ENCODE data around the gene THOC5.

Gene THOC5

GRCh38 chr22:29478326-29479276, 75.0 kb downstream of the THOC5 start:
- in situ Hi-C loops (cut with HindIII; ENCODE audit: low sequenced_read_pairs), result no loop called here

GRCh38 chr22:29477723-29478318, 75.7 kb downstream of the THOC5 start:
- in situ Hi-C loops (cut with HindIII; ENCODE audit: low sequenced_read_pairs), result no loop called here

GRCh38 chr22:29476116-29476515, 77.4 kb downstream of the THOC5 start:
- in situ Hi-C loops (cut with HindIII; ENCODE audit: low sequenced_read_pairs), result no loop called here

GRCh38 chr22:29475550-29475949, 78.0 kb downstream of the THOC5 start:
- in situ Hi-C loops (cut with HindIII; ENCODE audit: low sequenced_read_pairs), result no loop called here

- in situ Hi-C loops (cut with HindIII; ENCODE audit: low sequenced_read_pairs), result loop anchor here (5.0 kb wide), 1 partner anchor 81 kb away; no protein-coding TSS in a partner anchor
These were observed 80.6 kb downstream of the THOC5 start for GRCh38 chr22:29473001-29473400.

- in situ Hi-C loops (cut with HindIII; ENCODE audit: low sequenced_read_pairs), result loop anchor here (5.0 kb wide), 1 partner anchor 78 kb away; no protein-coding TSS in a partner anchor
These were observed 83.2 kb downstream of the THOC5 start for GRCh38 chr22:29470159-29470855.

- in situ Hi-C loops (cut with HindIII; ENCODE audit: low sequenced_read_pairs), result loop anchor here (5.0 kb wide), 1 partner anchor 77 kb away; no protein-coding TSS in a partner anchor
These were observed 83.8 kb downstream of the THOC5 start for GRCh38 chr22:29469755-29470154.

- in situ Hi-C loops (cut with HindIII; ENCODE audit: low sequenced_read_pairs), result no loop called here
These were observed 89.0 kb downstream of the THOC5 start for GRCh38 chr22:29464581-29464980.

GRCh38 chr22:29463629-29464028, 89.9 kb downstream of the THOC5 start:
- in situ Hi-C loops (cut with HindIII; ENCODE audit: low sequenced_read_pairs), result no loop called here

- in situ Hi-C loops (cut with HindIII; ENCODE audit: low sequenced_read_pairs), result no loop called here
These were observed 92.3 kb downstream of the THOC5 start for GRCh38 chr22:29461263-29461662.

- in situ Hi-C loops (cut with HindIII; ENCODE audit: low sequenced_read_pairs), result no loop called here
These were observed 93.8 kb downstream of the THOC5 start for GRCh38 chr22:29459773-29460172.

GRCh38 chr22:29458551-29458950, 95.0 kb downstream of the THOC5 start:
- in situ Hi-C loops (cut with HindIII; ENCODE audit: low sequenced_read_pairs), result no loop called here

- in situ Hi-C loops (cut with HindIII; ENCODE audit: low sequenced_read_pairs), result no loop called here
These were observed 95.8 kb downstream of the THOC5 start for GRCh38 chr22:29457730-29458129.

GRCh38 chr22:29456211-29456671, 97.3 kb downstream of the THOC5 start:
- in situ Hi-C loops (cut with HindIII; ENCODE audit: low sequenced_read_pairs), result no loop called here
